IPS-NIHi7 (cell line): ENCODE measurements around the gene GJB2.

Experiments
- DNase-seq: peaks from one replicate; pipeline ENCODE4 v3.0.0; 2012; ENCODE audit warnings: mixed read lengths; ENCODE audit errors: extremely low spot score

GJB2 gene

DNA sequence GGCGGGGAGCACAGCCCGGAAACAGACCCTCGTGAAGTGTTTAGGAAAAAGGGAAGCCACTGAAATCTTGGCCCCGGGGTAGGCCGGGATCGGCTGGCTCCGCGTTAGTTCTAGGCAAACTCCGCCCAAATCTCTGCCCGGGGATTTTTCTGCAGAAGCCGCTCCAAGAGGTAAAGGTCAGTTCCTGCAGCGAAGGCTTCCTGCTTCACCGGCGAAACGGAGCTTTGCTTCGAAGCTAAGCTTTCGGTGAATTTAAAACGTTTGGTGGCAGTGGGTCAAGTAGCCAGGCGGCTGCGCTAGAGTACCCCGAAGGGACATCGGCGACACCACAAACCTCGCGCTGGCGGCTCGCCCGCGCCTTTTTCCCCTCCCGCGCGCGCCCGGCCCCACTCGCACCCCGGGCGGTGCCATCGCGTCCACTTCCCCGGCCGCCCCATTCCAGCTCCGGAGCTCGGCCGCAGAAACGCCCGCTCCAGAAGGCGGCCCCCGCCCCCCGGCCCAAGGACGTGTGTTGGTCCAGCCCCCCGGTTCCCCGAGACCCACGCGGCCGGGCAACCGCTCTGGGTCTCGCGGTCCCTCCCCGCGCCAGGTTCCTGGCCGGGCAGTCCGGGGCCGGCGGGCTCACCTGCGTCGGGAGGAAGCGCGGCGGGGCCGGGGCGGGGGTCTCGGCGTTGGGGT, 441 bp downstream of the GJB2 start:
- peak; percentile 60 for DNase-seq

DNA sequence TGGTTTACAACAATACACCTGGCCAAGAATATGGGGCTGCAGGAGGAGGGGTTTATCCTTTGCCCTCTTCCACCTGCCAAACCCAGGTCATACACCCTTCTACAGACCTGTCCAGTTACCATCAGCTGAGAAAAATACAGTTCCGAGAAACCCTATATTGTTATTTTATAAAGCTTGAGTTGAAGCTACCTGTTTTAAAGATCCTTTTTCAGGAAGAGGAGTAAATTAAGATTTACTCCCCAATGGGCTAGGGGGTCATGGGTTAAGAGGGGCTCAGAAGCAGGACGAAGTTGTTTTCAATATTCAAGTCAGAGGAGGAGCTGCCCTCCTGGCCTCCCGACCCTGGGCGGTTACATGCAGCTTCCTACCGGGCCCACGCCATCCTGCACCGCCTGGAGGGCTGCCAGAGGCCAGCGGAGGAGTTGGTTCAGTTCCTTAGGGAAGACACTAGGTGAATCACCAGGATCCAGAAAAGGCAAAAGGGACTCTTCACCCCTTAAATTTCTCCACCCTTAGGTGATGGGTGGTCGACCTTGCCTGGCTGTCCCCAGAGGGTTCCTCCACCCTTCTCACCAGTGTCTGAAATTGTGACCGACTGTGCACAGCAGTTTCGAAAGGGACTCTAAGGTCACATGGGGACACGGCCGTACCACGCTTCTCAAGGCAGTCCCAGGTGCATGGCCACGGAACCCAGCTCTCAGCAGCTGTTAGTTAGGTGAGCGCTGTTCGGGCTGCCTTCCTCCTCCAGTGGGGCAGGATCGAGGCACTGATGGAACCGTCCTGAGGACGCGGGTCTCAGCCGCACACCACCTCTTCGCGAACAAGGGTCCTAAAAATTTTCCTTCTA, 1.2 kb downstream of the GJB2 start:
- DNase-seq, result no peak

DNA sequence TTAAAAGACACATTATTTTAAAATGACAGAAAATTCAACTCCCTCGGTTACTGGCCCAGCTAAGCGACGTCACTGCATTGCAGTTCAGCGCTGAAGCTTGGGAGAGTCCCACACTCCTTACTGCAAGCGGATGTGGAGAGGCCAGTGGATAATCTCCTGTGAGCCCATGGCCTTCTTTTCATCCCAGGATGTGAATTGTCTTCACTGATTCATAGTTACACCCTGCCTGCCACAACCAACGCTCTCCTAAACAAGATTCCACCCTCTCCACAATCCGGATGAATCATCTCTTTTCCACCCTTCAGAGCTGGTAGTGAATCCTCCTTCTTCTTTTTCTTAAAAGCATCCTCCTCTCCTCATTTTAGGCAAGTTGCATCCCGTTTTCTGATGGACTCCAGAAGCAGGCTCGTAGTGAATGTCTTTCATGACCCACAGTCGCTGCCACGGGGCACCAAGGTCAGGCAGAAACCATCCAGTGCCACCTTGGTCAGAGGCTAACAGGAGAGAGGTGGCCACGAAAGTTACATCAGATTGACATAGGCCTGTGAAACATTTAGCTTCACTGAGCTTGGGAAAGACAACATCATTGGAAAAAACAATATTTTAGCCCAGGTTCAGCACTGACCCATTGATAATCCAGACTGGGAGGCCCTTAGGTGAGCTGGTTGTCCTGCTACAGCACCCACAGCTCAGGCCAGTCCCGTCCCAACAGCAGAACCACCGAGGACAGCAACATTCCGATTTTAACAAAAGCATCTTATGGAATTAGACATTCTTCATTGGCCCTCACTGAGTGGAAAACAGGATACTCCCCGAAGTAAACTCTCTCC, 2.0 kb downstream of the GJB2 start:
- no peak for DNase-seq

DNA sequence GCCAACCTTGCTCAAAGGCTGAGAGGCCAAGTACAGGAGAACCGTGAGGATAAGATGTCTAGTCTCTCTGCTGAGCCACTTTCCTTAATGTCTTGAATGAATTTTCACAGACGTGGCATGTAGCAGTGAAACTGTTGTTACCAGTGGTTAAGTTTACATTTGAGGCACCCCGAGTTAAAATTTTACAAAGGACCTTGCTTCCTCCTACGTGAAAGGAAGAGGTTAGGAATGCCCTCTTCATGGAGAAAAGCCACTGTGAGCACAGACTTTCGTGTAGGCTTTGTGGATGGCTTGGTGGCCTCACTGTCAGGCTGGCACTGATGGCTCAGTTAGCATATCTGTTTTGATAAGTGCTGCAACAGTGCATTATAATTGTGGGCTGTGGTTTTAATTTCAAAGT, 2.7 kb downstream of the GJB2 start:
- no peak for DNase-seq

DNA sequence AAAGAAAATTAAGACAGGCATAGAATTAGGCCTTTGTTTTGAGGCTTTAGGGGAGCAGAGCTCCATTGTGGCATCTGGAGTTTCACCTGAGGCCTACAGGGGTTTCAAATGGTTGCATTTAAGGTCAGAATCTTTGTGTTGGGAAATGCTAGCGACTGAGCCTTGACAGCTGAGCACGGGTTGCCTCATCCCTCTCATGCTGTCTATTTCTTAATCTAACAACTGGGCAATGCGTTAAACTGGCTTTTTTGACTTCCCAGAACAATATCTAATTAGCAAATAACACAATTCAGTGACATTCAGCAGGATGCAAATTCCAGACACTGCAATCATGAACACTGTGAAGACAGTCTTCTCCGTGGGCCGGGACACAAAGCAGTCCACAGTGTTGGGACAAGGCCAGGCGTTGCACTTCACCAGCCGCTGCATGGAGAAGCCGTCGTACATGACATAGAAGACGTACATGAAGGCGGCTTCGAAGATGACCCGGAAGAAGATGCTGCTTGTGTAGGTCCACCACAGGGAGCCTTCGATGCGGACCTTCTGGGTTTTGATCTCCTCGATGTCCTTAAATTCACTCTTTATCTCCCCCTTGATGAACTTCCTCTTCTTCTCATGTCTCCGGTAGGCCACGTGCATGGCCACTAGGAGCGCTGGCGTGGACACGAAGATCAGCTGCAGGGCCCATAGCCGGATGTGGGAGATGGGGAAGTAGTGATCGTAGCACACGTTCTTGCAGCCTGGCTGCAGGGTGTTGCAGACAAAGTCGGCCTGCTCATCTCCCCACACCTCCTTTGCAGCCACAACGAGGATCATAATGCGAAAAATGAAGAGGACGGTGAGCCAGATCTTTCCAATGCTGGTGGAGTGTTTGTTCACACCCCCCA, 3.8 kb downstream of the GJB2 start:
- peak; percentile 39 for DNase-seq

DNA sequence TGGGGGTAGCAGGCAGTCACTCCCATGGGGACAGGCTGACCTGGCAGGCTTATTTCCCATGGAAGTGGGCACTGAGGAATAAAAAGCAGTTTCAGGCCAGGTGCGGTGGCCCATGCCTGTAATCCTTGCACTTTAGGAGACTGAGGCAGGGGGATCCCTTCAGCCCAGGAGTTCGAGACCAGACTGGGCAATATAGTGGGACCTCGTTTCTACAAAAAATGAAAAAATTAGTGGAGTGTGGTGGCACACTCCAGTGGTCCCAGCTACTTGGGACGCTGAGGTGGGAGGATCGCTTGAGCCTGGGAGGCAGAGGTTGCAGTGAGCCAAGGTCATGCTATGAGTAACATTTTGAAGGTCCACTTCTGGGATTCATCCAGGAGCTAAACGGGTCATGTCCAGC, 6.0 kb downstream of the GJB2 start:
- no peak for DNase-seq

DNA sequence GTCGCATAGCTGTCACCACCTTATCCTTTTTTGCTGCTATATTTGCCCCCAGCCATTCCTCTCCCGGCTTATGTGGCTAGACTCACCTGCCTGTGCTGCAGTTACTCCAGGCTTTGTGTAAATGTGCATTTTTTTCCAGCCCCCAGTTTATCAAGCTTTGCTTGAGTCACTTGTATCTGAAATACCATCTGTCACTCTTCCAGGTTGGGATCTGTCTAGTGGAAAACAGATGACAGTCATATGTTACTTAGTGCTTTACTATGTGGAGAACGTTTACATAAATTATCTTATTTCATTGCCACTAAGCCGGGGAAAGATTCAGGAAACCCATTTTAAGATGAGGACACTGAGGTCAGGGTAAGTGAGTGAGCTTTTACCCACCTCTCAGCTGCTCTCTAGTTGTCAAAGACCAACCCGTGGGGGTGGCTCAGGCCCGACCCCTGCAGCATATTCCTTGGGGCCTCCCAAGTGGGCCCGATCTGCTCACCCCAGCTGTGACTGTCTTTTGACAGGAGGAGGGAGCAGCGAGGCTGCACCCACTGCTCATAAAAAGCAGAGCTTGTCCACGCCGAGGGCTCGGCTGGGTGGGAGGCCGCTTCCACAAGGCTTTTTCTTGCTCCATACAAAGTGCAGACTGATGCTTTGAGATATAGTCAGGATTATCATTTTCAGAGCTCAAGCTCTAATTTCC, 7.2 kb downstream of the GJB2 start:
- DNase-seq, result no peak

DNA sequence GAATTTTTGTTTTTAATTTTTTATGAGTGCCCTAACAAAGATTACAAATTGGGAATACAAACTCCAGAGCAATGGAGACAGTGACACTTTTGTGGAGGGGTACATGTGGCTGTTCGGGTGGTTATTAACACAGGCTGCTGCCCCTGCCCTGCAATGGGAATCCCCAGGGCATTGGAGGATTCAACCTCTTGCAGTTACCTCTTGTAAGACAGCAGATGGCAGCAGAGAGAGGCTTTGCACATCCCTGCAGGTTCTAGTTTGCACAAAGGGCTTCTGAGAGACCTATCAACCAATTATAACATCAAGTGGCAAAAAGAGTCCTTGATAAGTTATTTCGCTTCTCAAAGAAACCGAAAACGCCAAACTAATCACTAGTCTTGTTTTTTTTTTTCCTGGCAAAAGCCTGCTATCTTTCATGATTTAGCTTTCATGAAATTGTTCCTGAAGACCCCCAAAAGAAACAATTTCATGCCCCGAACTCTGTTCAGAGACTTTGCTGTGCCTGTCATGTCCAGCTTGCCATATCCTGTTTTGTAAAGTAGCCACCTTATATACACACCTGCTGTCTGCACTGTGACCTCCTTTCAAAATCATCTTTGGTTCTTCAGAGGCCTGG, 10.4 kb downstream of the GJB2 start:
- DNase-seq, result peak; percentile 84

DNA sequence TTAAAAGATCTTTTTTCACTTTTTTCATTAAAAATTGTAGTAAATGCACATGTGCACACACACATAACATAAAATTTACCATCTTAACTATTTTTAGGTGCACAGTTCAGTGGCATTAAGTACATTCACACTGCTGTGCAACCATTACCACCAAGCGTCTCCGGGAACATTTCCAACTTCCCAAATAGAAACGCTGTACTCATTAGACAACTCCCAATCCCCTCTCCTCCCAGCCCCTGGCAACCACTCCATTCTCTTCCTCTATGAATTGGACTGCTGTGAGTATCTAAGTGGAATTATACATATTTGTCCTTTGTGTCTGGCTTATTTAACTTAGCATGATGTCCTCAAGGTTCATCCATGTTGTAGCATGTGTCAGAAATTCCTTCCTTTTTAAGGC, 11.6 kb downstream of the GJB2 start:
- DNase-seq, result no peak

DNA sequence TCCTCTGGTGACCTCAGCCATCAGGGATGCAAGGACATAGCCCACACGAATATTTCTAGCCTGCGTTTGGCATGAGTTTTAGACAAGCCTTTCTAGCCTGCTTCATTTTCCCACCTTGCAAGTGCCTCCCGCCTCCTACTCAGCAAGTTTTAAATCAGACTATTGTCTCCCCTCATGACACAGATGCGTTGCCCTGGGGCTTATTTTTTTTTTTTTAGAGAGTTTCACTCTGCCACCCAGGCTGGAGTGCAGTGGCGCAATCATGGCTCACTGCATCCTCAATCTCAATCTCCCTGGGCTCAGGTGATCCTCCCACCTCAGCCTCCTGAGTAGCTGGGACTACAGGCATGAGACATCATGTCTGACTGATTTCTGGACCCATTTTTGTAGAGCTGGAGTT, 14.6 kb downstream of the GJB2 start:
- DNase-seq, result no peak

DNA sequence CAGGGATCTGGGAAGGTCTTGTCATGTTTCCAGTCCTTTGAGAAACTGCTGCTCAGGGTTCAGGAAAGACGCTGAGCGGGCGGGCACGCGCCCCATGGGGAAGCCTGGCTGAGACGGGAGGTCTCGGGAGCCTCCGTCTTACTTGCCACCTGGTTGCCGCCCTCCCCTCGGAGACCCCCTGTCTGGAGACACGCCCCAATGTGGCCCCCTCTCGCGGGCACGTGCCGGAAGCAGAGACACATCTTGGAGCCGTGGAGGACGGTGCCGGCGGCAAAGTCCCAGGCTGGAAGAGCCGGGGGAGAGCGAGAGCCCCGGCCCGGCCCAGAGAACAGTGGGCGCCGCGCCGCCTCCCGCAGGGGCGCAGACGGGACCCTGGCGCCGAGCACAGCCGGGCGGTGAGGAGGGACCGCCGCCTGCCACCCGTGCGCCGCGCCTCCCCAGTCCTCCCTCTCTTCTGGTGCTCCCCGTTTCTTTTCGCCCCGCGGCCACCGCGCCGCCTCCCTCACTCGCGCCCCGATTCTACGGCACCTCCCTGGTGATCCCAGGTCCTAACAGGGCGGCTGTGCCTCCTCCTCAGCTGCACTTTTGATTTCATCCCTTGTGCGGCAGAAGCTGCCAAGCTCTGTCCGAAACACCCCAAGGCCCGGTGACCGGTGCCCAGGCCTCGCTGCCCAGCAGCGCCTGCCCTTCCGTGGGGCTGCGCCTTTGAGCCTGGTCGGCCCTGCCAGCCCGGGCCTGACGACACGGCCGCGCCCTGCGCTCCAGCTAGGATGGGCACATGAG, 15.5 kb downstream of the GJB2 start:
- no peak for DNase-seq

DNA sequence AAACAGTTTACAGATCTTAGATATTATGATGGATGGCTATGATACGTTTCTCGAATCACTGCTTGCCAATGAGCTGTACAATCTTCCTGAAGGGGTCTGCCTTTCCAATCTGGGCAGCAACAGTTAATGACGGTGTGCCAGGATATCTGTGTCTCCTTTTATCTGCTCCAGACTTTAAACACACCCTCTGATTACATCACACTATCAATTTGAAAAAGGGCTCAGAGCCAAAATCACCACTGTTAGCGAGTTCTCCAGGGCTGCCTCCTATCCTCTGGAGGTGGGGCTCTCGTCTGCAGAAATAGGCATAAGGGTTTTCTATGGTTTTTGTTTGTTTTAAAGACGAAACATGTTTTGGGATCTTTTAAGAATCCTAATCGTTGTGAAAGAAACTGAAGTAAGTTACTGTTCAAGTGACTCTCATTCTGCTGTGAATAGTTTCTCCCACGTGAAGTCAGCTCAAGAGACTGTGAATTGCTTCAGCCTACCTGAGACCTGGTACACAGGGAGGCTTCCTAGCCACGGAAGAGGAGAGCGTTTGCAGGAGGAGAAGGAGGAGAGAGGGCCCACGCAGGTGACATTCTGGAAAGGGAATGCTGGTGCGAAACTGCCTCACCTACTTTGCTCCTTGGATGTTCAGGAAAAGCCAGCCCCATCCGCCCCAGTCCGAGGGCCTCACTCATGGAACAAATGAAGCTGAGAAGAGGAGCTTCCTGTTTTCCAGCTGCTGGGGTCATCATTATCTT, 16.7 kb downstream of the GJB2 start:
- DNase-seq, result no peak

DNA sequence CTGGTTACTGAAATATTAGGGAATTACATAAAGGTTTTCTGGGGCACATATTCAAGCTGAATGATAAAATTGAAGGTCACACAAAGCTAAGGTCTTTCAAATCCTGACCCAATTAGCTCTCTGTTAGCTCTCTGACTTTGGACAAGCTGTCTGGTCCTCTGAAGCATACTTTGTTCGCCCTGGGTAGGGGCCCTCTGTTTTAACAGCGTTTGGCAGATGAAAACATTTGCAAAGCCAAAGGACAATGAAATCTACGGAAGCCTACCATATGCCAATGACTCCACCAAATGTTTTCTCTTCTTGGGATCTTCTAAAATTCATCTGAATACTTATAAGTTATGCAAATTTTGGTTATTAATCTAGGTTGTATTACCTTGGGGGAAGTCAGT, 17.3 kb downstream of the GJB2 start:
- no peak for DNase-seq

DNA sequence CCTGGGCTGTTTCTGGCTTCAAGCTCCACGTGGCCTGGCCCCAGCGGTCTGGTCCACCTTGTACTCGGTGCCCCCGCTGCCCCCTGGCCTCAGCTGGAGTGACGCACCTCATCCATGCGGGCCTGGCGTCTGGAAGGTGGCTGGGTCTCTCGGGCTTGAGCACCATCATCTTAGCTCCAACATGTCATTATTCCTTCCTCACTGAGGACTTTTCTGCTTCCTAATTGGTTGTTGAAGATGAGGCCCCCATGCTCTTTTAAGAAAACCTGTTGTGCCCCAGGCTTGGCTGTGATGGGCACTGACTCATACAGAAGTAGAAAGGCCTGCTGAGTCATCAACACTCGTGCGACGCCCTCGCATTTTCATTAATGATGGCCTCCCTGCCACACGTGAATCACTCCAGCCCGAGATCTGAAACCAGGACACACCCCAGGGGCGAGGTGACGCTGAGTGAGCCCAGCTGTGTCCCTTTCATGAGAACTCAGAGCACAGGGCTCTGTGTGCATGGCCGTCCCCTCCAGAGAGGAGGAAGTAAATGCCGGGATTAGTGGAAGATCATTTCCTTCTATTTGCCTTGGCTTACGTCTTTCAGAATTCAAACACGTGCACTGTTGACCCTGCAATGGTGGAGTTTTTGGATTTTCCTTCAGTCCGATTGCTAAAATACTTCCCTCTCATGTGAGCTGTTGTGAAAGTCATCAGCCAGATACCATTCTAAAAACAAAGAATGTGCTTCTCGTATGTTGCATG, 17.9 kb downstream of the GJB2 start:
- peak; percentile 46 for DNase-seq

DNA sequence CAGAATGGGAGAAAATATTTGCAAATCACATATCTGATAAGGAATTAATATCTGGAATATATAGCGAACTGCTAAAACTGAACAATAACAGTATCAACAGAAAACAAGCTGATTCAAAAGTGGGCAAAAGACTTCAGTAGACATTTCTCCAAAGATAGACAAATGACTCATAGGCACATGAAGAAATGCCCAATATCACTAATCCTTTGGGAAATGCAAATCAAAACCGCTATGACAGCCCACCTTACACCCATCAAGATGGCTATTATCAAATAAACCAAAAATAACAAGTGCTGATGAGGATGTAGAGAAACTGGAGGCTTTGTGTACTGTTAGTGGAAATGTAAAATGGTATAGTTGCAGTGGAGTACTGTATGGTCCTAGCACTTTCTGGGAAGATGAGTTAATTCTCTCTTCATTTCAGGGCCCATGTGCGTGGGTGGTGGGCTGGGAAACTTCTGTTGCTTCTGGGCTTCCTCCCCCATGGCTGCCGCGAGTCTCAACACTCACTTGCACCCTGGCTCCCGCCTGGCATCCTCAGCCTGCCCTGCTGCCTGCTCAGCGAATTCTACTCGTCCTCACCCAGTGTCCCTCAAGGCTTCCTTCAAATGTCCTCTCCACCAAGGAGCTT, 19.5 kb downstream of the GJB2 start:
- DNase-seq, result no peak

DNA sequence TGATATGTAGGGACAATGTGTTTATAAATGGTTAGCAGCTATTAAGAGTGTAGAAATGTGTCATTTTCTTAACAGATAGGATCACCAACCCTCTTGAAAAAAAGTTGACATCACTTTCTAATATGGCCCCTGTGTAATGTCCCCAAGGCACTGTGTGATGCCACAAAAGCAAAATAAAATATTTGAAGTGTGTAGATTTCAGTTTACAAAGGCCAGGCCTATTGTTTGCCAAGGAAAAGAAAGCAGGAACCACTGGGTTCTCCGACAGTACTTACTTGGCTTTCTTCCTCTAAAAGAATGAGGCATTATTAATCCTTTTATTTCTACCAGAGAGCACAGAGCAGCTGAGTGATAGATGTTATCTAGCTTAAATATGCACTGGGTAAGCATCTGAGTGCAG, 21.4 kb downstream of the GJB2 start:
- DNase-seq, result no peak

DNA sequence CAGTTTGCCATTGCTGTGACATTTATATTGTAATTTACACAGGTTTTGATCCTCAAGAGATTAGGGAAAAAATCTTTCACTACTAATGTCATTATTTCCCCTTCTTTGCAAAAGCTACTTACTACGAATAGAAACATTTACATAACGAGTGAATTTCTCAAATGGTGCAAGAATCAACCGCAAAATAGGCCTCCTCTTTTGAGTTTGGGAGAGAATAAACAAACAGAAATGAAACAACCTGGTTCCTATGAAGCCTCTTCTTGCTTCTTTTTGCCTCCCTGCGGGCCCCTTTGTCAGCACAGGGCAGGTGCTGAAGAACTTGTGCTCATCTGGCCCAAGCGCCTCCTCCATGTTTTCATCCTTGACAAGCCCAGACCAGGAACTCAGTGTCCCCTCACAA, 21.8 kb downstream of the GJB2 start:
- DNase-seq, result no peak

DNA sequence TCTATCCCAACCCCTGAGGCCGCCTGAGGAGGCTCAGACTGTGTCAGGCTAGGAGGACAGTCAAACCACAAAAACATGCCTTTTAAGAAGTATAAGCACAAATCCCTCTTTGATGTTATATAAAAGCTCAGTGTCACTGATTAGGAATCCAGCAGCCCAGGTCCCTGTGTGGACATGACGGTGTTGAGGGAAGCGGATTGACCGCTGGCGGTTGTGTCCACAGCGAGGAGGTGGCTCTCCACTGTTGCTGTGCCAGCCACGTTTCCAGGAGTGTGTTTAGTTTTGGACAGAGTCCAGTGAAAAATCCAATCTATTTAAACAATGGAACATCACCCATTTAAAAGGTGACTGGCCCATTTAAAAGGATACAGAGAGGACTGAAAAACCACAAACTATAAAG, 24.3 kb downstream of the GJB2 start:
- DNase-seq, result no peak
